ENCODE results near the gene CDKAL1. TPM values are rescaled to one million over a fixed set of nuclear protein-coding genes. Genes with fewer than 3 reads are reported as not detected.

Gene CDKAL1
- total and polyA plus RNA-seq, 2 of the 13 experiments (the other 11 are each of a cell fraction or from before 2014, with no cell fraction given) = 9.5 to 27.7 TPM

DNA sequence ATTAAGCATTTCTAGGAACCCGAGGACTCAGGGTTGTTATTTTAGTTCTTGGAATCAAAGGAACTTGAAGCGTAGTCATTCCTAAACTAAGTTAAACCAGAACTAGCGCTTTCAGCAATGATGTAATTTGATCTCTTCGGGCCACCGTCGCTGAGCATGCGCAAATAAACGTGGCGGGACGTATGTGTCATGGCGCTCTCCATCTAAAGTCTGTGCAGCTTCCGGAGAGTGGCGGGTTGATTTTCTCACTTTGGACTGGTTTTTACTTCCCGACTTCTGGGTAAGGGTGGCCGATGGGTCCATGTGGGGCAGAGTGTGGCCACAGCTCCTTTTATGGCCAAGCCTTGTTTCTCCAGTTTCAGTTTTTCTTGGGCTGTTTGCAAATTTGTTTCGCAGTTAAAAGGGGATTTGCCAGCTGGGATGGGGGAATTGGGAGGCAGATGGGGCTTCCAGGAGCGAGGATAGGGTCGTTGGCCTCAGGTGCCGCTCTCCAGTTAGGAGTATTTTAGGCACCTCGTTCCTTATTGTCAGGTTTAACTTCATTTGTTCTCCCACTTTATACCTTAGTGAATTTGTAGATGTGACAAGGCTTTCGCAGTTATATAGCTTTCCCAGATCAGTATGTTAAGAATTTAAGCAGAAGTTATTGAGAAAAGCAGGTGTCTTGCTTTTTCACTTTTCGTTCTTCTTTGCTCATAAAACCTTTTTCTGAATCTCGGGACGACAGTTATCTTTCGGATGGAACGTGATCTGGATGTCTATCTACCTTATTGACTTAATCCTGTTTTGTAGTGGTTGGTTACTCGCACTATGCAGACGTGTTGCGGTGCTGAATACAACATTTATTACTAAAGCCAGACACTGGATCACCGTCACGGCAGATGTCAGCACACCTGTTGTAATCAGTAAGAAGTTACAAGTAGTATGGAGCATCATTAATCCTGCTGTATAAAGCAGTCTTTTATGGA lies at the start of gene CDKAL1 (continued):
- TF ChIP-seq, protein P1, sequence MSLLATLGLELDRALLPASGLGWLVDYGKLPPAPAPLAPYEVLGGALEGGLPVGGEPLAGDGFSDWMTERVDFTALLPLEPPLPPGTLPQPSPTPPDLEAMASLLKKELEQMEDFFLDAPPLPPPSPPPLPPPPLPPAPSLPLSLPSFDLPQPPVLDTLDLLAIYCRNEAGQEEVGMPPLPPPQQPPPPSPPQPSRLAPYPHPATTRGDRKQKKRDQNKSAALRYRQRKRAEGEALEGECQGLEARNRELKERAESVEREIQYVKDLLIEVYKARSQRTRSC (CRISPR knock-in tag; IDR thresholded peaks at IDR 0.05; ENCODE audit: low read depth) = no peak
- 0 out of 2 replicates have a peak, but pooled peaks have one; percentile 46 for TF ChIP-seq ZNF616 (CRISPR knock-in tag; IDR thresholded peaks at IDR 0.05; ENCODE audit: low read depth)
- no peak for TF ChIP-seq GABPA (IDR thresholded peaks at IDR 0.05; ENCODE audit: low read depth, low read length)
- peak; percentile 85 for TF ChIP-seq GABPA (CRISPR knock-in tag; IDR thresholded peaks at IDR 0.05; ENCODE audit: low read depth)
- TF ChIP-seq, protein P2, sequence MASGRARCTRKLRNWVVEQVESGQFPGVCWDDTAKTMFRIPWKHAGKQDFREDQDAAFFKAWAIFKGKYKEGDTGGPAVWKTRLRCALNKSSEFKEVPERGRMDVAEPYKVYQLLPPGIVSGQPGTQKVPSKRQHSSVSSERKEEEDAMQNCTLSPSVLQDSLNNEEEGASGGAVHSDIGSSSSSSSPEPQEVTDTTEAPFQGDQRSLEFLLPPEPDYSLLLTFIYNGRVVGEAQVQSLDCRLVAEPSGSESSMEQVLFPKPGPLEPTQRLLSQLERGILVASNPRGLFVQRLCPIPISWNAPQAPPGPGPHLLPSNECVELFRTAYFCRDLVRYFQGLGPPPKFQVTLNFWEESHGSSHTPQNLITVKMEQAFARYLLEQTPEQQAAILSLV (CRISPR knock-in tag; IDR thresholded peaks at IDR 0.05; ENCODE audit: borderline replicate concordance) = 0 out of 2 replicates have a peak, but pooled peaks have one; percentile 21
- TF ChIP-seq ZNF839 (CRISPR knock-in tag; IDR thresholded peaks at IDR 0.05; ENCODE audit: borderline replicate concordance) = peak; percentile 66; the same call in 1 of the 2 replicates
- TF ChIP-seq NR3C1 (CRISPR knock-in tag; IDR thresholded peaks at IDR 0.05) = no peak
- peak in 1 of 2 experiments; percentile 75; a peak in 2 of 4 replicates for TF ChIP-seq MAFK (conservative IDR thresholded peaks at IDR 0.05 in 1 of 2, IDR thresholded peaks at IDR 0.05 in 1 of 2; ENCODE audit: low read length in 2 of 2)
- peak; percentile 36; the same call in 1 of the 2 replicates for TF ChIP-seq SOX5 (CRISPR knock-in tag; IDR thresholded peaks at IDR 0.05; ENCODE audit: borderline replicate concordance)
- TF ChIP-seq POLR2AphosphoS5 (IDR thresholded peaks at IDR 0.05; ENCODE audit: low read depth, low read length) = peak; percentile 95
- no peak for TF ChIP-seq PRPF4 (IDR thresholded peaks at IDR 0.05; ENCODE audit: low read depth, low read length, poor library complexity, severe bottlenecking)
- peak; percentile 92 for TF ChIP-seq TAF1 (CRISPR knock-in tag; IDR thresholded peaks at IDR 0.05)
- TF ChIP-seq NFYC (CRISPR knock-in tag; IDR thresholded peaks at IDR 0.05) = no peak
- TF ChIP-seq NKX3-1 (CRISPR knock-in tag; IDR thresholded peaks at IDR 0.05) = 0 out of 2 replicates have a peak, but pooled peaks have one; percentile 18
- peak; percentile 83; the same call in 1 of the 2 replicates for TF ChIP-seq RFXAP (CRISPR knock-in tag; IDR thresholded peaks at IDR 0.05; ENCODE audit: borderline replicate concordance)
- TF ChIP-seq, protein P3, sequence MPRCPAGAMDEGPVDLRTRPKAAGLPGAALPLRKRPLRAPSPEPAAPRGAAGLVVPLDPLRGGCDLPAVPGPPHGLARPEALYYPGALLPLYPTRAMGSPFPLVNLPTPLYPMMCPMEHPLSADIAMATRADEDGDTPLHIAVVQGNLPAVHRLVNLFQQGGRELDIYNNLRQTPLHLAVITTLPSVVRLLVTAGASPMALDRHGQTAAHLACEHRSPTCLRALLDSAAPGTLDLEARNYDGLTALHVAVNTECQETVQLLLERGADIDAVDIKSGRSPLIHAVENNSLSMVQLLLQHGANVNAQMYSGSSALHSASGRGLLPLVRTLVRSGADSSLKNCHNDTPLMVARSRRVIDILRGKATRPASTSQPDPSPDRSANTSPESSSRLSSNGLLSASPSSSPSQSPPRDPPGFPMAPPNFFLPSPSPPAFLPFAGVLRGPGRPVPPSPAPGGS (CRISPR knock-in tag; IDR thresholded peaks at IDR 0.05) = 0 out of 2 replicates have a peak, but pooled peaks have one; percentile 65
- TF ChIP-seq ZNF510 (CRISPR knock-in tag; IDR thresholded peaks at IDR 0.05; ENCODE audit: low read depth) = no peak
- peak; percentile 78 for TF ChIP-seq PHF8 (CRISPR knock-in tag; IDR thresholded peaks at IDR 0.05)
- TF ChIP-seq, protein P4, sequence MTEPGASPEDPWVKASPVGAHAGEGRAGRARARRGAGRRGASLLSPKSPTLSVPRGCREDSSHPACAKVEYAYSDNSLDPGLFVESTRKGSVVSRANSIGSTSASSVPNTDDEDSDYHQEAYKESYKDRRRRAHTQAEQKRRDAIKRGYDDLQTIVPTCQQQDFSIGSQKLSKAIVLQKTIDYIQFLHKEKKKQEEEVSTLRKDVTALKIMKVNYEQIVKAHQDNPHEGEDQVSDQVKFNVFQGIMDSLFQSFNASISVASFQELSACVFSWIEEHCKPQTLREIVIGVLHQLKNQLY (CRISPR knock-in tag; IDR thresholded peaks at IDR 0.05) = no peak
- peak; percentile 56; the same call in 1 of the 2 replicates for TF ChIP-seq ZNF556 (CRISPR knock-in tag; IDR thresholded peaks at IDR 0.05; ENCODE audit: borderline replicate concordance)
- 0 out of 2 replicates have a peak, but pooled peaks have one; percentile 54 for TF ChIP-seq ZNF777 (CRISPR knock-in tag; IDR thresholded peaks at IDR 0.05)
- TF ChIP-seq, protein P5, sequence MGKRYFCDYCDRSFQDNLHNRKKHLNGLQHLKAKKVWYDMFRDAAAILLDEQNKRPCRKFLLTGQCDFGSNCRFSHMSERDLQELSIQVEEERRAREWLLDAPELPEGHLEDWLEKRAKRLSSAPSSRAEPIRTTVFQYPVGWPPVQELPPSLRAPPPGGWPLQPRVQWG (CRISPR knock-in tag; IDR thresholded peaks at IDR 0.05; ENCODE audit: borderline replicate concordance, low read depth) = no peak
- TF ChIP-seq, protein P6, sequence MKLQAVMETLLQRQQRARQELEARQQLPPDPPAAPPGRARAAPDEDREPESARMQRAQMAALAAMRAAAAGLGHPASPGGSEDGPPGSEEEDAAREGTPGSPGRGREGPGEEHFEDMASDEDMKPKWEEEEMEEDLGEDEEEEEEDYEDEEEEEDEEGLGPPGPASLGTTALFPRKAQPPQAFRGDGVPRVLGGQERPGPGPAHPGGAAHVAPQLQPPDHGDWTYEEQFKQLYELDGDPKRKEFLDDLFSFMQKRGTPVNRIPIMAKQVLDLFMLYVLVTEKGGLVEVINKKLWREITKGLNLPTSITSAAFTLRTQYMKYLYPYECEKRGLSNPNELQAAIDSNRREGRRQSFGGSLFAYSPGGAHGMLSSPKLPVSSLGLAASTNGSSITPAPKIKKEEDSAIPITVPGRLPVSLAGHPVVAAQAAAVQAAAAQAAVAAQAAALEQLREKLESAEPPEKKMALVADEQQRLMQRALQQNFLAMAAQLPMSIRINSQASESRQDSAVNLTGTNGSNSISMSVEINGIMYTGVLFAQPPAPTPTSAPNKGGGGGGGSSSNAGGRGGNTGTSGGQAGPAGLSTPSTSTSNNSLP (IDR thresholded peaks at IDR 0.05; ENCODE audit: low read depth, low read length) = peak; percentile 38; the same call in 1 of the 2 replicates
